GM21447 (cell line): Measurements from ENCODE around the gene GPR31.
A peak's percentile ranks its signal among the peaks of the same experiment; 100 is the strongest.
"Not testable (repeated sequence)": the region's sequence is repeated elsewhere in the genome, so short reads cannot be mapped to it uniquely, and the experiment has no call there.

Source experiments
- ATAC-seq: cut with Tn5 transposase; IDR thresholded peaks from one replicate; pipeline ENCODE4 v1.9.1; 2021; ENCODE audit not compliant: unreplicated experiment

Gene GPR31

DNA sequence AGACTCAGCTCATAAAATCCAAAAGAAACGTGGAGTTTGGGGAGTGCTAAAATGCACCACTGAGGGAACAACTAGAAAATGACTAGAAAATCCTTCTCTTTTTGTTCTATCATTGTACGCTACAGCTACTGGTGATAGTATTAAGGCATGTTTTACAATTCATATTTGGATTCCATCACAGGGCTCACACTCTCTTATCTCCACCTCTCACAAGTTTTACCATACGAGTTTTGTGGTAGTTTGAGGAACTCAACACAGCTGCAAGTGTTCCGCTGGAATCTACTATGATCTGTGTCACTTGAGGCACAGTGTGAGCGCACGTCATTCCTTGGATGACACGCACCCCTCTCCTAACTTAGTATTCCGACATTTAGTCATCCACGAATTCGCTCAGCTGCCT, 9.9 kb upstream of the GPR31 start:
- ATAC-seq = not testable (repeated sequence)

- no peak for ATAC-seq
Observed at GRCh38 chr6:167165858-167166471, 8.2 kb upstream of the GPR31 start.

DNA sequence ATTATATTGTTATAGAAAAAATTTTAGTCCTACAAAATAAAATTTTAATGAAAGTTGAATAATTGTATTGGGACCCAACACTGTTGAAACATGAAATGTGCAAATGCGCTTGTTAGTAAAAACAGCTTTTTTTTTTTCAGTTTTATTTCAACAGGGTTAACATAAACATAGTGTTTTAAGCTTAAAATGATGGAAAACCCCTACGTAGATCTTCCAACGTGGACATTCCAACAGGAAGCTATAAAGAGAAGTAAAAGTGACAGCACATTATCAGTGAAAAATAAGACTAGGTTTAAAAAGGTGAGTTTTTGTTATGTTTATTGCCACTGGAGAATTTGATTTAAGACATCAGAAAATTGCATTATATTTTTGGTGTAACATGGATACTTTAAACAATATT, 6.5 kb upstream of the GPR31 start:
- ATAC-seq = no peak

DNA sequence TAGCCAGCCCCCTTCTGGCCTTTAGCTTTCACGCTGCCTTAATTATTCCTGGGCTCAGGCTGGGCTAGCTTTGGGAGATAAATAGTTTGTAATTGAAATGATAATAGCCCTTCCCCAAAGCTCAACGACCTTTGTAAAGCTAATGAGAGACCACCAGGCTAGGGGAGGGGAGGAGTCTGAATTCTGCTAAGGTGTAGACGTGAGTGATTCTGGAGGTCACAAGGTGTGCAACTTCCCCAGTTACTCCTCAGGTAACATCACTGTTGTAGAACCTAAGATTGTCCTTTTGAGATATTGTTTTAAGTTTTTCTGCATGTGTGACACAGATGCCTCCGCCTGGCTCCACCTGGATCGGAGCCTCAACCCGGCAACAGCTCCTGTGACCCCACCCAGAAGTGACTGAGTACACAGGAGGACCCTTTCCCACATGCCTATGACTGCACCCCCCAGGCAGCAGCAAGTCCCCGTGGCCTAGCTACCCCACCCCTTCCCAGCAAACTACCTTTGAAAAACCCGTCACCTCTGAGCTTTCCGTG, 5.8 kb upstream of the GPR31 start:
- ATAC-seq = no peak

GRCh38 chr6:167162591-167162990, 4.8 kb upstream of the GPR31 start:
- ATAC-seq = no peak

DNA sequence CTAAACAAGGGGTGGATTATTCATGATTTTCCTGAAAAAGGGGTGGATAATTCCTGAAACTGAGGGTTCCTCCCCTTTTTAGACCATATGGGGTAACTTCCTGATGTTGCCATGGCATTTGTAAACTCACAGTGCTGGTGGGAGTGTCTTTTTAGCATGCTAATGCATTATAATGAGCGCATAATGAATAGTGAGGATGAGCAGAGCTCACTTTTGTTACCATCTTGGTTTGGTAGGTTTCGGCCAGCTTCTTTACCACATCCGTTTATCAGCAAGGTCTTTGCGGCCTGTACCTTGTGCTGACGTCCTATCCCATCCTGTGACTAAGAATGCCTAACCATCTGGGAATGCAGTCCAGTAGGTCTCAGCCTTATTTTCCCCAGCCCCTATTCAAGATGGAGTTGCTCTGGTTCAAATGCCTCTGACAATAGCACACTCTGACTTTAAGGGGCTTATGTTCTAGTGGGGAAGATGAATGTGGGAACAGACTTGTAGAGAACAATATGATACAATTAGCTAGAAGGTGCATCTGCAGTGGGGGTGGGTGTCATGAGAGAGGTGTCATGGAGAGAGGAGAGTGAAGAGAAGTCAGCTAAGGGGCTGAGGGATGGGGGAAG, 4.2 kb upstream of the GPR31 start:
- ATAC-seq = no peak

- no peak for ATAC-seq
Observed at GRCh38 chr6:167157414-167157813, 366 bp downstream of the GPR31 start.

- no peak for ATAC-seq
Observed at GRCh38 chr6:167154895-167155294, 2.9 kb downstream of the GPR31 start.

- no peak for ATAC-seq
Observed at GRCh38 chr6:167154291-167154690, 3.5 kb downstream of the GPR31 start.

GRCh38 chr6:167153521-167153959, 4.2 kb downstream of the GPR31 start:
- peak; percentile 62 for ATAC-seq

DNA sequence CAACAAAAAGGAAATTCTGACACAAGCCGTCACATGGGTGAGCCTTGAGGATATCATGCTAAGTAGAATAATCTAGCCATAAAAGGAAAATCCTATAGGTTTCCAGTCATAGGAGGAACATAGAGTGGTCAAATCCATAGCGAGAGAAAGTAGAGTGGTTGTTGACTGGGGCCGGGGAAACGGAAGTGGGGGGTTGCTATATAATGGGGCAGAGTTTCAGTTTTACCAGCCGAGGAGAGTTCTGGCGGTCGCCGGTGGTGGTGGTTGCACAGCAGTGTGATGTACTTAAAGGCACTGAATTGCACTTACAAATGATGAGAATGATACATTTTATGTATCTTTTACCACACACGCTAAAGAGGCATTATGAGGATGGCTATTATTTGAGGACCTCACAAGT, 4.9 kb downstream of the GPR31 start:
- ATAC-seq = peak; percentile 59

- ATAC-seq = no peak
Observed at GRCh38 chr6:167151648-167152047, 6.1 kb downstream of the GPR31 start.

DNA sequence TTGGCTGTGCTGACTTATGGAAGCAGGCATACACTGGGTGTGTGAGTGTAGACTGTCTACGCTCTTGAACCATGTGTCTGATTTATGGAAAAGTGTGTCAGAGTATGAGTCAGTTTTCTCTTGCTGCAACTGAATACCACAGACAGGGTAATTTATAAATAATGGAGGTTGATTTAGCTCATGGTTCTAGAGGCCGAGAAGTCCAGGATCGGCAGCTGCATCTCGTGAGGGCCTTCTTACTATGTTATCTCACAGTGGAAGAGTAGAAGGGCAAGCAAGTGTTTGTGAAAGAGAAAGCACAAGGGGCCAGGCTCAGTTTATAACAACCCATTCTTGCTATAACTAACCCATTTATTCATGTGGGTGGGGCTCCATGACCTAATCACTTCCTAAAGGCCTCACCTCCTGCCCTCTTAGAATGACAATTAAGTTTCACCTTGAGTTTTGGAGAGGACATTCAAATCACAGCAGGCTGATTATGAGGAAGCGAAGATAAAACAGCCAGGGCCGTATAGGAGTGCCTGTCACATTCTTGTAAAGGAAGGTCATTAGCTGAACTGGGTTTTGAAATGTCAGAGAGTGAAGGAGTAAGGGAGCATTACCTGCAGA, 6.7 kb downstream of the GPR31 start:
- peak; percentile 45 for ATAC-seq

GRCh38 chr6:167148997-167149396, 8.8 kb downstream of the GPR31 start:
- ATAC-seq = no peak

- no peak for ATAC-seq
Observed at GRCh38 chr6:167148021-167148420, 9.8 kb downstream of the GPR31 start.

GRCh38 chr6:167146977-167147376, 10.8 kb downstream of the GPR31 start:
- ATAC-seq = no peak

GRCh38 chr6:167146135-167146534, 11.6 kb downstream of the GPR31 start:
- ATAC-seq = no peak

GRCh38 chr6:167145461-167145860, 12.3 kb downstream of the GPR31 start:
- ATAC-seq = no peak

DNA sequence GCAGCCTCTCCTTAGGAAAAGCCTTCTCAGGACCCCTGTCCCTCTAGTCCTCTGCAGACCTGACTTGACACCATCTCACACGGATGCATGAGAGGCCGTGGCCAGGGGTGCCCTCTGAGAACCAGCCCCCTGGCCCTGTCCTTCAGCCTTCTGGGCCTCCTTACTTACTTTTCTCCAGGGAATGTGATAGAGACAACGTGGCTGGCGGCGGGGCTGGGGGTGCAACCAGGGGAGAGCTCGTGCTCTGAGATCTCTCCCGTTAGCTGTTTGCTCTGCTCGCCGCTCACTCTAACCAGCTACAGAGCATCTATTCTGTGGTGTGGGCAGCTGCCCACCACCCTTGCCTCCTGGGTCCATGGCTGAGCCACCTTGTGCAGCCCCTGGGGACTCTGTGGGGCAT, 14.7 kb downstream of the GPR31 start:
- no peak for ATAC-seq

DNA sequence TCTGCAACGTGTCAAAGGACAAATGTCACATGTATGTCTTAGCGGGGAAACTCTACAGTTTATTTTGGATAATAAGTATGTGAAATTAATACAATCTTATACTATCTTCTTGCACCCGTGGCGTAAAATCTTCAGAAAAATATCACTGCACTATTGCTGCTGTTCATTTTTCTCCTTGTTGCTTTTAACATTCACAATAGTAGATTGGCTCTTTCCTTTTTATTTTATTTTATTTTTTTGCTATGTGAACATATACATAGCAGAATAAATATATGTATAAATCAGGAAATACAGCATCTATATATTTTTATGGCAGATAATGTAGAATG, 15.4 kb downstream of the GPR31 start:
- ATAC-seq = no peak

GRCh38 chr6:167141667-167142432, 15.9 kb downstream of the GPR31 start:
- peak; percentile 55 for ATAC-seq
